Cardiac fibroblast (primary cell): ENCODE data around the gene RUVBL1.
A peak's percentile ranks its signal among the peaks of the same experiment; 100 is the strongest.

Experiments used
- DNase-seq, 2 donors: peaks; one replicate each; pipeline versions ENCODE4 v3.0.0 to v3.0.0-alpha.2; 2010; ENCODE audit warnings: low read depth in 2 of 2
- H3K4me3 ChIP-seq, 2 donors: replicated peaks in 1 of 2; 1 replicate in 1 of 2; 2 replicates in 1 of 2; pipeline ENCODE4 v1.5.1; 2011; ENCODE audit warnings: low read depth in 2 of 2, low read length in 2 of 2, mild to moderate bottlenecking in 2 of 2, moderate library complexity in 1 of 2
- TF ChIP-seq, protein P1 (sequence below): IDR thresholded peaks from one replicate; pipeline ENCODE4 v1.5.1; 2011; ENCODE audit warnings: low read depth, mild to moderate bottlenecking, low read length, inconsistent platforms

RUVBL1 gene

DNA sequence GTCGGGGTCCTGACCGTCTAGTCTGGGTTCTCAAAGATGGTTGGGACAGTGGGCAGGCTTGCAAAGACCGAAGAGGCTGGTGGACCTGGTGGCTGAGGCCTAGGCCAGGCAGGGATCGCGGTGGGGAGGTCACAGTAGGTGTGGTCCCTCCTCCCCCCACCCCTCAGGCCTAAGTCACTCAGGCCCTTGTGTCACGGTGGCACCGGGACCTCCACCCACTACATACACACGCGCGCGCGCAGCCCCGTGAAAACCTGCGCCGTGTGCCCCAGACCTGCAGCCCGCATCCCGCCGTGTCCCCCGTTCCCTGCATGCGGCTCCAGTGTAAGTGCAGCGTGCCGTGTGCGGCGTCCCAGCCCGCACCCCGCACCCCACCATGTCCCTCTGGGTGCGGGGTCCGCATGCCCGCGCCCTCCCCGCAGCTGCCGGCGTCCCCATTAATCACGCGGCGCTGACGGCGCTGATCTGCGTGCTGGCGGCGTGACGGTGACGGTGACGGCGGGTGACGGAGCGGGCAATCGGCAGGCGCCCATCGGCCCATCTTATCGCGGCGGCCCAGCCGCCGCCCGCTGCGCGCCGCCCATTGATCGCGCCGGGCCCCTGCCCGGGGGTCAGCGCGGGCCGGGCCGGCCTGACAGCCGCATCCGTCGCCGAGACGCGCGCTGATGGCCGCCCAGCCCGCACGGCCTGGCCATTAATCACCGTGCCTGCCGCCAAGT, 47.0 kb downstream of the RUVBL1 start:
- DNase-seq, result no peak
- TF ChIP-seq, protein P1, sequence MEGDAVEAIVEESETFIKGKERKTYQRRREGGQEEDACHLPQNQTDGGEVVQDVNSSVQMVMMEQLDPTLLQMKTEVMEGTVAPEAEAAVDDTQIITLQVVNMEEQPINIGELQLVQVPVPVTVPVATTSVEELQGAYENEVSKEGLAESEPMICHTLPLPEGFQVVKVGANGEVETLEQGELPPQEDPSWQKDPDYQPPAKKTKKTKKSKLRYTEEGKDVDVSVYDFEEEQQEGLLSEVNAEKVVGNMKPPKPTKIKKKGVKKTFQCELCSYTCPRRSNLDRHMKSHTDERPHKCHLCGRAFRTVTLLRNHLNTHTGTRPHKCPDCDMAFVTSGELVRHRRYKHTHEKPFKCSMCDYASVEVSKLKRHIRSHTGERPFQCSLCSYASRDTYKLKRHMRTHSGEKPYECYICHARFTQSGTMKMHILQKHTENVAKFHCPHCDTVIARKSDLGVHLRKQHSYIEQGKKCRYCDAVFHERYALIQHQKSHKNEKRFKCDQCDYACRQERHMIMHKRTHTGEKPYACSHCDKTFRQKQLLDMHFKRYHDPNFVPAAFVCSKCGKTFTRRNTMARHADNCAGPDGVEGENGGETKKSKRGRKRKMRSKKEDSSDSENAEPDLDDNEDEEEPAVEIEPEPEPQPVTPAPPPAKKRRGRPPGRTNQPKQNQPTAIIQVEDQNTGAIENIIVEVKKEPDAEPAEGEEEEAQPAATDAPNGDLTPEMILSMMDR, result no peak
- H3K4me3 ChIP-seq, result peak overlapping the region; percentile 26 to 40

DNA sequence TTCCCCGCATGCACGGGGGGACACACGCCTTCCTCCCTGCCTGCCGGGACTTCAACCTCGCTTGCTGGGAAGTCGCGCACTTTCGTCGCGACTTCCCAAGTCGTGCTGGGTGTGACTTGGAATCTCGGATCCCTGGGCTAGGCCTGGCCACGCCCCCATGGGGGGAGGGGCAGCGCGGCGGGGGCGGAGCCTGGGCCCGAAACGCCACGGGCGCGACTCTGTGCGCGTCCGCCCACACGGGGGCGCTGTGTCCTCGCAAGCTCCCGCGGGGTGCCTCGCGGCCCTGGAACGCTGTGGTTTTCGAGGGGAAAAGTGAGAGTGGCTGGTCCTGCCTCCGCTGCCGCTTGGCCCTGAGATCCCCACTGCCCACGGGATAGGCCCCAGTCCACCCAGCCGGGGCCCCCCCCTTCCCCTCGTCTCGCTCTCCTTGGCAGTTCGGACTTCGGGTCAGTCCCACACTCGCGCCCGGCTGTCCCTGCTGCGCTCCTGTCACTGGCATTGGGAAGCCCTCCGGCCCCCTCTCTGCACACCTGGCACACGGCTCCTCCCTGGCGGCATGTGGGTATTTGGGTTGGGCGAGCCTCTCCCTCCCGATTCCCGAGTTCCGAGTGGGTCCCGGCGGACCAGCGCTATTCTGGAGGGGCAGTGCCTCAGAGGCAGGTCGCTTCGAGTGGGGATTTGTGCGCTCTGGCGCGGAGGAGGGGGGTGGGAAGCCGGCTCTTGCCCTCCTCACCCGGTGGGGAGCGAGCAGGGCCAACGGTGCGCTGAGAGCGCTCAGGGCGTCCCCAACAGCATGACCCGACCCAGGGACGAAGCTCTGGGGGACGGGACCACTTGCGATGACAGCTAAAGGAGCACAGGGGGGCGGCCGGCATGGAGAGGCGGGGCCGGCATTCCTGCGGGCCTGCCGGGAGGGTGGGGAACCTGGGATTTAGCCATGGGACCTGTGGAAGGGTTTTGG, 47.8 kb downstream of the RUVBL1 start:
- DNase-seq, result peak; percentile 86 to 88
- TF ChIP-seq, protein P1, result peak; percentile 64
- H3K4me3 ChIP-seq, result peak overlapping the region; percentile 36 to 40

DNA sequence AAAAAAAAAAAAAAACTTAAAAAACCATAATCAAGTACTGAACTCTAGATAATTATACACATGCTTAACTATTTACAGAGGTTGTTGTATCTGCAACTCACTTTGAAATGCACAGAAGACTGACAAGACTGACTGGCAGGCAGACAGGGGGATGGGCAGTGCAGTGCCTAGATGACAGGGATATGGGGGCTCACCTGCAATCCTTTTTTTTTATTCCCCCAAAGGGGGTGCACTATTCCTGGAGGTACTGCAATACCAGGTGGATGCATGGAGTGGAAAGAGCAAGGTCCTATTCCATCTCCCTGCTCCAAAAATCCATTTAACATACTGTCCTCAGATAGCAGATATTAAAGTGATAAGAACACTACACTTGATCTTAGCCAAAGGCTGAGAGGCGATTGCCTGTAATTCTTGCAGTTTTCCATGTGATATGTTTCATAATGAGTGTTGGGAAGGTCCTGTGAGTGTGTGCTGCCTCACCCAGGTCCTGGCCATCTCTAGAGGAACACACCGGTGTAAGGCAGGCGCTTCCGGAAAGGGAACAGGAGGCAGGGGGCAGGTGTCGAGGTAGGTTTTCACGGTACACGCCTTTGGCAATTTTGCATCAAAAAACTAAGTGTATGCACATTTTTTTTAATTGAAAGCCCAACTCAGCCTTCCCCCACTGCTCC, 48.6 kb downstream of the RUVBL1 start:
- DNase-seq, result peak in 1 of 2 donors; percentile 21
- TF ChIP-seq, protein P1, result no peak
- H3K4me3 ChIP-seq, result no peak overlapping the region

DNA sequence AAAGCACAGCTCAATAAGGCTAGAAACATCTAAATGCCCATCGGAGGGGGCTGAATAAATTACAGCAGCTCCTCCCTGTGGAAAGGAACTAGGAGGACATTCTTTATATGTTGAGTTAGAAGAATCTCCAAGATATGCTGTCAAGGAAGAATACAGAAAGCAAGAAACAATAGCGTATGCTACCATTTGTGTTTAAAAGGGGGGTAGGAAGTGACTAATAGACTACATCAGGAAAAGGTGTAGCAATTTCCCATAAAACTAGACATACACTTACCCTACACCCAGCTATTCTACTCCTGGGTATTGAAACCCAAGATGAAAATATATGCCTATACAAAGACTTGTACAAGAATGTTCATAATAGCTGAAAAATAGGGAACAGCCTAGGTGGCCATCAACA, 49.8 kb downstream of the RUVBL1 start:
- H3K4me3 ChIP-seq, result no peak overlapping the region
- peak; percentile 61 to 71 for DNase-seq
- TF ChIP-seq, protein P1, result peak; percentile 1

DNA sequence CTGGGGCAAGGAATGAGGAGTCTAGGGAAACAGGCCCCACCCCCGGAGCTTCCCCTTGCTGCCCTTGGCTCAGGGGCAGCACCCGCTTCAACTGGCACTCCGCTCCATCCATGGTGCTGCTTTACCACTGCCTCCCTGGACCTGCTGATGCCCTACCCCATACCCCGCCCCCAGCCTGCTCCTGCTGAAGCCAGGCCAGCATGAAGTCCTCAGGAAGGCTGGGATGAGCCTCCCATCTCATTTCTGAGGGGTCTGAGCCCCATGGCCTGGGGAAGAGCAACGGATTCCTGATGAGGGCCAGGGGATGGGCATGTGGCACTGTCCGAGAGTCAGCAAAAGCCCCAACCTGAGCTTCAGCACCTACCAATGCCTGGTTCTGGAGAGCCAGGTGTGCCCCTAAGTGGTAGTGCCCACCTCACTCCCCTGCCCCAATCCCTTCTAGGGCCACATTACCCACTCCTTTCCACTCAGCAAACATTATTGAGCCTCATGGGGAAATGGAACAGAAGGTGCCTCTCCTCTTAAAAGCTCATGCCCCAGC, 50.4 kb downstream of the RUVBL1 start:
- TF ChIP-seq, protein P1, result no peak
- H3K4me3 ChIP-seq, result no peak overlapping the region
- DNase-seq, result no peak

DNA sequence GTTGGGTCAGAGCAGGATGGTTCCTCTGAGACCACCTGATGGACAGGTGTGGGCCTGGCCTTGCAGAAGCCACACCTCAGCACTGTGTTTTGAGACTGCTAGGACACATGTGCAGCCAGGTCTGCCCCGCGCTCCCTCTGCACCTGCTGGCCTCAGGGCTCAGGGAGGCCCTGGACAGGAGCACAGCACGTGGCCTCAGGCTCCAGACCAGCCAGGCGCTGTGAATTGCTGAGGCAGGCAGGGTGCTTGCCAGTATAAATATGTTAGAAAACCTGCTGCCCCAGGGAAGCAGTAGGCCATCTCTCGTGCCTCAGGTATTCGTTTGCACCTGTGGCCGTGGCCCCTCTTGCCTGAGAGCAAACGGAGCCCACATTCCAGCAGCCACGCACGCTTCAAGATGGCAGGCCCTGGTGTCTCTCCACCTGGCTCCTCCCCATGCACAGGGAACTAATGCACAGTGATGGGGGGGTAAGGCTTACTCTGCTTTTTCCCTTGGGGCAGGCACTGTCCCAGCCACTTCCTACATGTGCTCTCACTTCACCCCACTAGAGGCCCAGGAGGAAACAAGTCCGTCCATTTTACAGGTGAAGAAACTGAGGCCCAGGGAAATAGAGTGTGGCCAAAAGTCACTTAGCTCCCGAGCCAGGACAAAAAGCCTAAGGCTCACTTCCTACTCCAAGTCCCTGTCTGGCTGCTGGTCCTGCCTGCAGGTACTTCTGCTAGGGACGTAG, 51.0 kb downstream of the RUVBL1 start:
- H3K4me3 ChIP-seq, result no peak overlapping the region
- TF ChIP-seq, protein P1, result no peak
- no peak for DNase-seq
